K562 (cell line): Measurements from ENCODE around the gene PIP4K2A. TPM values are rescaled to one million over a fixed set of nuclear protein-coding genes. Genes with fewer than 3 reads are reported as not detected.
A peak's percentile ranks its signal among the peaks of the same experiment; 100 is the strongest.

ENCODE experiments used
- CHCHD3 ChIP-seq: fragments of 250-450 bp; sonication (Bioruptor Pico); IDR thresholded peaks from 2 replicates; pipeline ENCODE4 v2.1.2; 2022; ENCODE audit warnings: mild to moderate bottlenecking
- FOXA3 ChIP-seq, 2 experiments: fragments of 450-650 bp in 1 of 2; sonication (generic) in 1 of 2; formaldehyde crosslinking; IDR thresholded peaks in 1 of 2; conservative IDR thresholded peaks in 1 of 2; 2 replicates each; pipeline versions ENCODE4 v1.4.0 to v1.8.0; 2020 to 2022; ENCODE audit warnings: mild to moderate bottlenecking in 2 of 2, missing genetic modification reagents in 1 of 2
- GABPB1 ChIP-seq: sonication (generic); formaldehyde crosslinking; IDR thresholded peaks from 2 replicates; pipeline ENCODE4 v1.8.0; 2022; ENCODE audit warnings: mild to moderate bottlenecking, missing genetic modification reagents
- GATAD2A ChIP-seq: fragments of 450-650 bp; IDR thresholded peaks from 2 replicates; pipeline ENCODE4 v1.6.1; 2017
- HDAC2 ChIP-seq: fragments of 450-650 bp; IDR thresholded peaks from 2 replicates; pipeline ENCODE4 v1.6.1; 2016; ENCODE audit warnings: mild to moderate bottlenecking
- NCOA4 ChIP-seq: fragments of 450-650 bp; IDR thresholded peaks from 2 replicates; pipeline ENCODE4 v1.6.1; 2018; ENCODE audit warnings: mild to moderate bottlenecking; ENCODE audit not compliant: partially characterized antibody
- POLR2AphosphoS5 ChIP-seq: IDR thresholded peaks from 2 replicates; pipeline ENCODE4 v1.6.1; 2011; ENCODE audit warnings: mild to moderate bottlenecking, low read depth, low read length, moderate library complexity; ENCODE audit not compliant: control insufficient read depth, insufficient read depth
- RAD21 ChIP-seq, 2 experiments: fragments of 250-450 bp in 1 of 2; fragments of 450-650 bp in 1 of 2; sonication (Bioruptor Pico) in 1 of 2; formaldehyde crosslinking in 1 of 2; IDR thresholded peaks in 1 of 2; conservative IDR thresholded peaks in 1 of 2; 2 replicates each; pipeline versions ENCODE4 v1.4.0 to v1.8.0; 2020 to 2022; ENCODE audit warnings: mild to moderate bottlenecking in 2 of 2, moderate library complexity in 1 of 2
- TAF9B ChIP-seq: fragments of 450-650 bp; IDR thresholded peaks from 2 replicates; pipeline ENCODE4 v1.6.1; 2018; ENCODE audit warnings: mild to moderate bottlenecking; ENCODE audit not compliant: partially characterized antibody
- TAL1 ChIP-seq: fragments of 450-650 bp; IDR thresholded peaks from 2 replicates; pipeline ENCODE4 v1.6.1; 2016; ENCODE audit warnings: mild to moderate bottlenecking
- YY1 ChIP-seq, 3 experiments: IDR thresholded peaks; 2 replicates each; pipeline ENCODE4 v1.6.1; 2011; ENCODE audit warnings: low read length in 2 of 3, mild to moderate bottlenecking in 2 of 3, moderate library complexity in 2 of 3, borderline replicate concordance in 1 of 3, control low read depth in 1 of 3, low read depth in 1 of 3; ENCODE audit not compliant: insufficient read depth in 3 of 3, insufficient replicate concordance in 2 of 3, control insufficient read depth in 1 of 3, insufficient read length in 1 of 3; ENCODE audit errors: extremely low read depth in 1 of 3
- ZNF561 ChIP-seq: fragments of 450-650 bp; formaldehyde crosslinking; conservative IDR thresholded peaks from 2 replicates; pipeline ENCODE4 v1.4.0; 2020; ENCODE audit warnings: mild to moderate bottlenecking, moderate library complexity
- ZNF592 ChIP-seq: fragments of 450-650 bp; IDR thresholded peaks from 2 replicates; pipeline ENCODE4 v1.6.1; 2017; ENCODE audit warnings: antibody characterized with exemption, mild to moderate bottlenecking
- polyA plus RNA-seq, 8 experiments: library from polyadenylated mRNA; depleted of rRNA in 4 of 8; stranded (reverse) in 5 of 8; unstranded in 3 of 8; fragments of >200 nt; fragmentation: Nextera tagmentation in 2 of 8; fragmentation: Illumina TruSeq in 1 of 8; extraction: Ambion mirVana in 2 of 8; extraction: Trizol in 1 of 8; gene quantifications; 2 replicates each; pipeline versions ENCODE4 v1.2.1 to v1.2.3, GENCODE V29; 2011 to 2014; ENCODE audit warnings: inconsistent platforms in 1 of 8, missing spikeins in 1 of 8
- total RNA-seq, 7 experiments: library from RNA; depleted of rRNA in 6 of 7; stranded (reverse); fragments of >200 nt in 6 of 7; fragmentation: Illumina TruSeq in 2 of 7; extraction: Trizol in 2 of 7; gene quantifications; 2 replicates each; pipeline versions ENCODE4 v1.2.1 to v1.2.3, GENCODE V29; 2011 to 2021; ENCODE audit warnings: low replicate concordance in 1 of 7
- TF ChIP-seq, protein P1 (sequence below): fragments of 250-450 bp; sonication (Bioruptor Pico); IDR thresholded peaks from 2 replicates; pipeline ENCODE4 v1.5.0; 2021; ENCODE audit warnings: mild to moderate bottlenecking, moderate library complexity
- TF ChIP-seq, protein P2 (sequence below), 2 experiments: fragments of 200-800 bp in 1 of 2; sonication (Bioruptor generic) in 1 of 2; sonication (generic) in 1 of 2; formaldehyde crosslinking in 1 of 2; IDR thresholded peaks in 1 of 2; conservative IDR thresholded peaks in 1 of 2; 2 replicates each; pipeline versions ENCODE4 v1.5.0 to v1.6.1; 2016 to 2020; ENCODE audit warnings: missing compliant biosample characterization in 1 of 2, missing genetic modification characterization in 1 of 2, missing genetic modification reagents in 1 of 2

PIP4K2A gene
- total and polyA plus RNA-seq, 9 of the 15 experiments (the other 6 are each of a cell fraction or from before 2014, with no cell fraction given) = 35.6 to 117 (median 71.9) TPM

DNA sequence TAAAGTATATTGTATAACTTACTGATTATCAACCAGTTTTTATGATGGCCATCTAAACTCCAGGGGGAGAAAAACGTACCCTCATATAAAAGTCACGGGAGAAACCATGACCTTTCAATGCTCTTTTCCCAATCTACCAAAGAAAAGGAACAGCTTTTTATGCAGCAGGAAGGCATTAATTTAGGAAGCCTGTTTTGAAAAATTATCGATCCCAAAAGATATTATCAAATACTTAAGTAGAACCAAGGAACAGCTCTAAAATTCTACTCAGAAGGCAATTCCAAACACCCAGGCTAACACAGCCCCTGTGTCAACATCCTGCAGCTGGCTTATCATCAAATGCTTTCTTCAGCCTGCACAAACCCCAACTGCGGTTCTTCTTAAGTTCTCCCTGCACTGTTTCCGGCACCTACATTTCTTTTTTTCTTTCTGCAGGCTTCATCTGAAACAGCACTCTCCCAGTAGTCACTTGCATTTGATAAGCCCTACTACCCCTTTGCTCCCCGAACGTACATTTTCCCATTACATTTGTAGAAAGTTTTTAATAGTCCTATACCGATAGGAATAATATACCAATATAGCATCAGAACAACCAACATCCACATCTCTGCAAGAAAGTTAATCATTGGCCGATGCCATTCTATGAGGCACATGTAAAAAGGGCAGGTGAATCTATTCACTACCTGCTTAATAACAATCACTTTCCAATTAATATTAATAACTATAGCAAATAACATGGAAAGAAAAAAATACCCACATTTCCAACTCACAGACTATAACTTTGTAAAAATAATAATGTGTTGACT, 47.9 kb downstream of the PIP4K2A start (continued):
- TF ChIP-seq, protein P1, sequence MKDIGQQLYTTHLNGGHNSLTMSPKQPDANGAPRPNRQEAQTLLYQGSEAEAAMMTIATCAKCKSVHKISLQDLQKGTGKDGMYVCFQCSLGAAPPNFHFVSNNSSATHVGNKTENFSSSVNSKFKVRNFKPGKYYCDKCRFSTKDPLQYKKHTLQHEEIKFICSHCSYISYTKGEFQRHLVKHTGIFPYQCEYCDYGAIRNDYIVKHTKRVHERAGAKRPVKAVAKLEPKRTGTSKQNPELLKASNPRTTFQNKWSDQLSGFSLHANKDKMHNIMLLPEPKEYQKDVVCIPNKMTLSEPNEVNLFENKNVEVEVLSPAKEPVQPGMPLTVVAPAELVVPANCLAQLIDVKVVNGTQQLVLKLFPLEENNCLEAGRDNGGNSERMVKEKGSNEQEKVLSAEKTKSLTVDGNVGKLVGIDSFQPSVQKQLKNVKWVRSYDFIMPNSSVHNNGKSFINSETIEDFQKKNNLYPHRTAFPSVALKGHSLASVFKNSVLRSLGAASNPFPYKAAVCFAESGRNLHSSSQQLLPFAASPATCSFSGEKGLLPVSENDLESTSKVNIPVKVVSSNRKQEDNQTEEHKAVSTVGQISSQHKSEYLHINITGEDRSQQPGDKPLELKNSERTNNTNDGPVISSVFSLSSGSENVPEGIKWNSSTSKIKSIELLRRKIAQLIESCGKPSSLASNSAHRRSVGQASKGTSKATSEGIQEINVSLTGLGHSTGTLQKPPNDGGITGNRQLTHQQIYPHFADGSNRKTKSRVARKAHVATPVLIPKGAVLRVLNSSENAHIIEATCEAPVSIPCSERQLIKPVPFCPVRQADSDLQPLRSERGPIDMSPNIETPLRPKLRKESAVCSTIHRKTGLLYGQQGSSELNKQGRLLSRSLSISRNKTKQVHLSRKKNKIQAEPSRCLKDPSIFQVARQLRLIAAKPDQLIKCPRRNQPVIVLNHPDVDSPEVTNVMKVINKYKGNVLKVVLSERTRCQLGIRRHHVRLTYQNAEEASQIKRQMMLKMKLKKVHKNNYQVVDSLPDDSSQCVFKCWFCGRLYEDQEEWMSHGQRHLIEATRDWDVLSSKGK = no peak
- TF ChIP-seq RAD21 (CRISPR knock-in tag; conservative IDR thresholded peaks at IDR 0.05 in 1 of 2, IDR thresholded peaks at IDR 0.05 in 1 of 2) (peak in 1 of 2 experiments; percentile 25; a peak in 1 of 4 replicates), TAF9B (peak; percentile 25), NCOA4 (no peak), POLR2AphosphoS5 (no peak), TAL1 (peak; percentile 41), ZNF561 (no peak), CHCHD3 (CRISPR knock-in tag) (no peak), YY1 (IDR thresholded peaks at IDR 0.05; ENCODE audit: borderline replicate concordance in 1 of 3, control insufficient read depth in 1 of 3, extremely low read depth in 1 of 3, insufficient read depth in 3 of 3, insufficient read length in 1 of 3, insufficient replicate concordance in 2 of 3, low read depth in 1 of 3, low read length in 2 of 3) (peak in 1 of 3 experiments; percentile 10), FOXA3 (CRISPR knock-in tag; conservative IDR thresholded peaks at IDR 0.05 in 1 of 2, IDR thresholded peaks at IDR 0.05 in 1 of 2) (peak; percentile 96 to 97), ZNF592 (peak; percentile 64; the same call in 1 of the 2 replicates), GABPB1 (CRISPR knock-in tag) (no peak; the same call in 1 of the 2 replicates), HDAC2 (peak; percentile 52; the same call in 1 of the 2 replicates), GATAD2A (no peak)
- TF ChIP-seq, protein P2, sequence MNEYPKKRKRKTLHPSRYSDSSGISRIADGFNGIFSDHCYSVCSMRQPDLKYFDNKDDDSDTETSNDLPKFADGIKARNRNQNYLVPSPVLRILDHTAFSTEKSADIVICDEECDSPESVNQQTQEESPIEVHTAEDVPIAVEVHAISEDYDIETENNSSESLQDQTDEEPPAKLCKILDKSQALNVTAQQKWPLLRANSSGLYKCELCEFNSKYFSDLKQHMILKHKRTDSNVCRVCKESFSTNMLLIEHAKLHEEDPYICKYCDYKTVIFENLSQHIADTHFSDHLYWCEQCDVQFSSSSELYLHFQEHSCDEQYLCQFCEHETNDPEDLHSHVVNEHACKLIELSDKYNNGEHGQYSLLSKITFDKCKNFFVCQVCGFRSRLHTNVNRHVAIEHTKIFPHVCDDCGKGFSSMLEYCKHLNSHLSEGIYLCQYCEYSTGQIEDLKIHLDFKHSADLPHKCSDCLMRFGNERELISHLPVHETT (CRISPR knock-in tag; conservative IDR thresholded peaks at IDR 0.05 in 1 of 2, IDR thresholded peaks at IDR 0.05 in 1 of 2) = no peak
